CD14-positive monocyte (primary cell): ENCODE data around the gene RBBP9. TPM values are rescaled to one million over a fixed set of nuclear protein-coding genes. Genes with fewer than 3 reads are reported as not detected.

Source experiments
- DNase-seq, 3 donors: peaks; one replicate each; pipeline ENCODE4 v3.0.0-alpha.2; 2011 to 2022
- H2AFZ ChIP-seq: 2 replicates; pipeline ENCODE4 v1.6.0; 2012; ENCODE audit warnings: mild to moderate bottlenecking, low read depth, low read length, inconsistent platforms; ENCODE audit not compliant: insufficient read depth, poor library complexity, severe bottlenecking
- H3K27ac ChIP-seq, 2 donors: 1 replicate in 1 of 2; 2 replicates in 1 of 2; pipeline ENCODE4 v1.5.1; 2012 to 2013; ENCODE audit warnings: low read length in 2 of 2, control low read depth in 1 of 2, inconsistent platforms in 1 of 2, low read depth in 1 of 2, mild to moderate bottlenecking in 1 of 2
- H3K27me3 ChIP-seq, 2 donors: one replicate each; pipeline versions ENCODE4 v1.6.0 to v1.6.1; 2011 to 2013; ENCODE audit warnings: low read length in 2 of 2; ENCODE audit not compliant: control insufficient read depth in 2 of 2, insufficient read depth in 2 of 2
- H3K36me3 ChIP-seq, 2 donors: replicated peaks in 1 of 2; 1 replicate in 1 of 2; 2 replicates in 1 of 2; pipeline versions ENCODE4 v1.5.1 to v1.6.1; 2012 to 2013; ENCODE audit warnings: low read length in 2 of 2, control low read depth in 1 of 2, inconsistent platforms in 1 of 2, mild to moderate bottlenecking in 1 of 2; ENCODE audit not compliant: insufficient read depth in 2 of 2, control insufficient read depth in 1 of 2
- H3K4me1 ChIP-seq, 2 donors: 1 replicate in 1 of 2; 2 replicates in 1 of 2; pipeline versions ENCODE4 v1.5.1 to v1.6.1; 2012 to 2013; ENCODE audit warnings: low read length in 2 of 2, control low read depth in 1 of 2, inconsistent platforms in 1 of 2, mild to moderate bottlenecking in 1 of 2, moderate library complexity in 1 of 2; ENCODE audit not compliant: insufficient read depth in 2 of 2, control insufficient read depth in 1 of 2
- H3K4me2 ChIP-seq: replicated peaks from 2 replicates; pipeline ENCODE3; 2012; ENCODE audit warnings: low read length, moderate library complexity, mild to moderate bottlenecking; ENCODE audit not compliant: poor library complexity, severe bottlenecking; ENCODE audit errors: extremely low read depth
- H3K4me3 ChIP-seq, 3 experiments: fragments of 200-600 bp in 1 of 3; sonication (generic) in 1 of 3; replicated peaks in 1 of 3; 1 replicate in 2 of 3; 2 replicates in 1 of 3; pipeline ENCODE4 v1.5.1; 2011 to 2013; ENCODE audit warnings: low read length in 3 of 3, mild to moderate bottlenecking in 3 of 3, control low read depth in 2 of 3, low read depth in 2 of 3, inconsistent platforms in 1 of 3, moderate library complexity in 1 of 3
- H3K79me2 ChIP-seq: 2 replicates; pipeline ENCODE4 v1.6.0; 2012; ENCODE audit warnings: mild to moderate bottlenecking, control low read depth, inconsistent platforms, low read length, moderate library complexity; ENCODE audit not compliant: insufficient read depth
- H3K9ac ChIP-seq: 2 replicates; pipeline ENCODE4 v1.6.0; 2017; ENCODE audit warnings: low read length, mild to moderate bottlenecking; ENCODE audit not compliant: insufficient read depth, poor library complexity, severe bottlenecking
- H3K9me3 ChIP-seq, 2 donors: replicated peaks in 1 of 2; 1 replicate in 1 of 2; 2 replicates in 1 of 2; pipeline versions ENCODE4 v1.5.1 to v1.6.1; 2012 to 2013; ENCODE audit warnings: low read length in 2 of 2, control low read depth in 1 of 2; ENCODE audit not compliant: control insufficient read depth in 1 of 2, insufficient read depth in 1 of 2
- H4K20me1 ChIP-seq: 2 replicates; pipeline ENCODE4 v1.6.0; 2012; ENCODE audit warnings: mild to moderate bottlenecking, low read length, control low read depth, moderate library complexity; ENCODE audit not compliant: insufficient read depth
- H3K27ac Mint-ChIP-seq, 7 donors: one replicate each; pipeline ENCODE4 v1.8.0; 2020; ENCODE audit warnings: mild to moderate bottlenecking in 7 of 7, mixed read lengths in 7 of 7, moderate library complexity in 6 of 7, inconsistent platforms in 2 of 7
- H3K27me3 Mint-ChIP-seq, 3 donors: one replicate each; pipeline ENCODE4 v1.8.0; 2021 to 2022; ENCODE audit warnings: low read depth in 3 of 3, mild to moderate bottlenecking in 3 of 3, mixed read lengths in 3 of 3, moderate library complexity in 3 of 3, inconsistent platforms in 1 of 3
- H3K36me3 Mint-ChIP-seq, 2 donors: one replicate each; pipeline ENCODE4 v1.8.0; 2020; ENCODE audit warnings: mixed read lengths in 2 of 2, inconsistent platforms in 1 of 2, mild to moderate bottlenecking in 1 of 2
- H3K4me1 Mint-ChIP-seq: one replicate; pipeline ENCODE4 v1.8.0; 2020; ENCODE audit warnings: mild to moderate bottlenecking, mixed read lengths
- H3K4me3 Mint-ChIP-seq, 2 donors: one replicate each; pipeline ENCODE4 v1.8.0; 2020; ENCODE audit warnings: mild to moderate bottlenecking in 2 of 2, mixed read lengths in 2 of 2, moderate library complexity in 1 of 2
- H3K9me3 Mint-ChIP-seq, 7 donors: one replicate each; pipeline ENCODE4 v1.8.0; 2020 to 2022; ENCODE audit warnings: mixed read lengths in 7 of 7, mild to moderate bottlenecking in 6 of 7, moderate library complexity in 6 of 7, inconsistent platforms in 2 of 7
- CTCF ChIP-seq: fragments of 200-600 bp; IDR thresholded peaks from one replicate; pipeline ENCODE4 v1.8.0; 2022; ENCODE audit warnings: antibody characterized with exemption, mild to moderate bottlenecking
- WGBS: methylation state at CpG from one replicate; pipeline ENCODE4 v1.1.5; 2013; ENCODE audit warnings: missing lambda C conversion rate; ENCODE audit not compliant: insufficient coverage; 5-methylcytosine and 5-hydroxymethylcytosine counted together
- intact Hi-C, 2 donors: fragments of 100-400 bp; cut with micrococcal nuclease; formaldehyde crosslinking; loops; one replicate each; pipeline versions ENCODE4 v1.15.0 to v1.15.1; 2023
- polyA plus RNA-seq, 3 donors: library from polyadenylated mRNA; depleted of rRNA in 1 of 3; unstranded in 2 of 3; stranded (reverse) in 1 of 3; fragments of 300-500 nt in 2 of 3; fragments of >200 nt in 1 of 3; fragmentation: Illumina TruSeq in 2 of 3; gene quantifications; 1 replicate in 2 of 3; 2 replicates in 1 of 3; pipeline ENCODE4 v1.2.3, GENCODE V29; 2012 to 2021

Gene RBBP9
- polyA plus RNA-seq, 3 donors, result 3.5 to 6.9 (median 5.2) TPM

- no peaks in the 10 kb centered on the region for H3K27me3 ChIP-seq
- H3K4me3 ChIP-seq, result no peak overlapping the region
- H3K4me3 Mint-ChIP-seq, result no peak overlapping the region
- no peak overlapping the region for H3K27ac ChIP-seq
- no peaks in the 10 kb centered on the region for H4K20me1 ChIP-seq
- no CpG with 5 or more reads among the region's 3 CpGs for WGBS
- H3K36me3 ChIP-seq, result peaks cover 0 to 12% of the 10 kb centered on the region in 2 donors
- peak overlapping the region; percentile 100 for H2AFZ ChIP-seq
- peaks cover 0 to 2% (median 0%) of the 10 kb centered on the region in 3 donors for H3K27me3 Mint-ChIP-seq
- no peak for TF ChIP-seq CTCF
- H3K36me3 Mint-ChIP-seq, result peaks cover 3 to 5% of the 10 kb centered on the region in 2 donors
- DNase-seq, result no peak
- no peak overlapping the region for H3K27ac Mint-ChIP-seq
- intact Hi-C loops, result no loop called here
- H3K79me2 ChIP-seq, result peaks cover 7% of the 10 kb centered on the region
- H3K9me3 ChIP-seq, result no peaks in the 10 kb centered on the region
- peaks cover 8 to 16% of the 10 kb centered on the region in 2 donors for H3K4me1 ChIP-seq
- peak overlapping the region; percentile 82 for H3K4me2 ChIP-seq
- no peak overlapping the region for H3K9ac ChIP-seq
- no peaks in the 10 kb centered on the region for H3K9me3 Mint-ChIP-seq
- H3K4me1 Mint-ChIP-seq, result peaks cover 22% of the 10 kb centered on the region
Observed at GRCh38 chr20:18497603-18498002, 578 bp upstream of the RBBP9 start.

- Histone ChIP-seq H3K36me3 (peaks cover 0 to 22% of the 10 kb centered on the region in 2 donors), H3K27ac (no peak overlapping the region), H4K20me1 (no peaks in the 10 kb centered on the region), H3K4me3 (peak overlapping the region in 1 of 3 experiments; percentile 97), H3K4me1 (peaks cover 8 to 16% of the 10 kb centered on the region in 2 donors), H3K27me3 (no peaks in the 10 kb centered on the region), H2AFZ (peak overlapping the region; percentile 100), H3K79me2 (peaks cover 7% of the 10 kb centered on the region), H3K9me3 (no peaks in the 10 kb centered on the region), H3K9ac (no peak overlapping the region), H3K4me2 (peak overlapping the region; percentile 82)
- H3K27me3 Mint-ChIP-seq, result peaks cover 0 to 2% (median 0%) of the 10 kb centered on the region in 3 donors
- intact Hi-C loops, result no loop called here
- DNase-seq, result no peak
- H3K27ac Mint-ChIP-seq, result no peak overlapping the region
- no peaks in the 10 kb centered on the region for H3K9me3 Mint-ChIP-seq
- H3K4me1 Mint-ChIP-seq, result peaks cover 22% of the 10 kb centered on the region
- H3K36me3 Mint-ChIP-seq, result peaks cover 5 to 7% of the 10 kb centered on the region in 2 donors
- H3K4me3 Mint-ChIP-seq, result peak overlapping the region; percentile 97 to 98
- WGBS, result 60% methylated on average over 2 of the region's 7 CpGs
- TF ChIP-seq CTCF, result no peak
Observed at GRCh38 chr20:18496042-18496441, 983 bp downstream of the RBBP9 start.
